Upper lobe of left lung (tissue), 6 donors: ENCODE results near the gene SPG7. TPM values are rescaled to one million over a fixed set of nuclear protein-coding genes. Genes with fewer than 3 reads are reported as not detected.
"Not testable (repeated sequence)": the region's sequence is repeated elsewhere in the genome, so short reads cannot be mapped to it uniquely, and the experiment has no call there.

Experiments
- ATAC-seq, 2 donors: fragments of 200-7000 bp; cut with Tn5 transposase; one replicate each; pipeline ENCODE4 v1.9.1; 2022; ENCODE audit warnings: mild to moderate bottlenecking in 2 of 2, moderate library complexity in 2 of 2; ENCODE audit not compliant: low FRiP score in 2 of 2
- DNase-seq, 2 donors: peaks; one replicate each; pipeline ENCODE4 v3.0.0-alpha.2; 2019 to 2020
- H3K27ac ChIP-seq, 4 donors: fragments of 200-600 bp; sonication (generic); one replicate each; pipeline ENCODE4 v1.5.1; 2016 to 2019
- H3K27me3 ChIP-seq, 4 donors: fragments of 200-600 bp; sonication (generic); one replicate each; pipeline ENCODE4 v1.5.1; 2017 to 2019
- H3K36me3 ChIP-seq, 4 donors: fragments of 200-600 bp; sonication (generic); one replicate each; pipeline ENCODE4 v1.5.1; 2016 to 2019
- H3K4me1 ChIP-seq, 4 donors: fragments of 200-600 bp; sonication (generic); one replicate each; pipeline ENCODE4 v1.5.1; 2018 to 2019
- H3K4me3 ChIP-seq, 4 donors: fragments of 200-600 bp; sonication (generic); one replicate each; pipeline ENCODE4 v1.5.1; 2017 to 2019; ENCODE audit warnings: mild to moderate bottlenecking in 2 of 4, moderate library complexity in 1 of 4
- H3K9me3 ChIP-seq, 4 donors: fragments of 200-600 bp; sonication (generic); one replicate each; pipeline ENCODE4 v1.5.1; 2018 to 2019
- CTCF ChIP-seq, 6 experiments: fragments of 450-650 bp in 4 of 6; fragments of 200-600 bp in 2 of 6; sonication (generic) in 2 of 6; IDR thresholded peaks; one replicate each; pipeline ENCODE4 v1.5.1; 2016 to 2019; ENCODE audit warnings: antibody characterized with exemption in 6 of 6
- EP300 ChIP-seq, 4 donors: sonication (generic); formaldehyde crosslinking; IDR thresholded peaks; one replicate each; pipeline ENCODE4 v1.5.1; 2017; ENCODE audit warnings: antibody characterized with exemption in 4 of 4, control low read depth in 2 of 4
- POLR2A ChIP-seq, 4 donors: fragments of 450-650 bp; IDR thresholded peaks; one replicate each; pipeline ENCODE4 v1.5.1; 2016 to 2017; ENCODE audit warnings: antibody characterized with exemption in 4 of 4, mild to moderate bottlenecking in 2 of 4
- POLR2AphosphoS5 ChIP-seq, 2 donors: sonication (generic); formaldehyde crosslinking; IDR thresholded peaks; one replicate each; pipeline ENCODE4 v1.5.1; 2017; ENCODE audit warnings: antibody characterized with exemption in 2 of 2
- WGBS, 2 donors: methylation state at CpG; one replicate each; pipeline ENCODE4 v1.1.5; 2017 to 2018; 5-methylcytosine and 5-hydroxymethylcytosine counted together
- total RNA-seq, 6 donors: library from RNA; depleted of rRNA in 4 of 6; stranded (reverse); fragments of >200 nt in 4 of 6; gene quantifications; one replicate each; pipeline versions ENCODE4 v1.1.0 to v1.2.1, GENCODE V29; 2016 to 2021
- donor health status: DM: no; HTN: no; CAD: no; lungs with moderate emphysema.
- donor health status: DM: no; HTN: yes; CAD: no; lungs with severe emphysema.

SPG7 gene
- 100 to 1,000 TPM in 4 of 6 donors, 10 to 100 TPM in 2; 72.6 to 419 (median 111) TPM for total RNA-seq

GRCh38 chr16:89507834-89508590 lies at the start of gene SPG7:
Gene SPG7, plus strand, starts transcription at chr16:89508403. Its CDS starts 15 bp downstream, at chr16:89508418.
- Histone ChIP-seq H3K36me3 (peaks cover 6 to 28% (median 25%) of the 10 kb centered on the region in 4 donors), H3K27ac (peak within 1 kb of the TSS; percentile 89 to 98 (median 97)), H3K9me3 (no peaks in the 10 kb centered on the region), H3K27me3 (no peaks in the 10 kb centered on the region), H3K4me3 (peak within 1 kb of the TSS; percentile 83 to 99 (median 96)), H3K4me1 (peaks cover 34 to 50% (median 40%) of the 10 kb centered on the region in 4 donors)
- TF ChIP-seq EP300 (IDR thresholded peaks at IDR 0.05) (peak in 1 of 4 donors; percentile 20), POLR2AphosphoS5 (IDR thresholded peaks at IDR 0.05) (peak; percentile 84 to 86), POLR2A (IDR thresholded peaks at IDR 0.05) (peak in 3 of 4 donors; percentile 92 to 96 (median 93)), CTCF (IDR thresholded peaks at IDR 0.05) (peak in 2 of 6 experiments; percentile 8 to 20)
- WGBS, 2 donors, result 0 to 2% methylated on average over 4 to 43 of the region's 90 CpGs
- peak; percentile 92 to 97 for ATAC-seq
- peak; percentile 88 to 99 for DNase-seq

GRCh38 chr16:89458551-89458950 lies 49.7 kb upstream of the SPG7 start:
- ATAC-seq (no peak), DNase-seq (no peak)
- Histone ChIP-seq H3K9me3 (no peaks in the 10 kb centered on the region), H3K4me1 (peaks cover 11 to 32% (median 23%) of the 10 kb centered on the region in 4 donors), H3K36me3 (no peaks in the 10 kb centered on the region), H3K27me3 (no peaks in the 10 kb centered on the region), H3K27ac (no peak overlapping the region), H3K4me3 (no peak overlapping the region)
- 84 to 99% methylated on average over 7 of the region's 7 CpGs for WGBS, 2 donors
- TF ChIP-seq CTCF (IDR thresholded peaks at IDR 0.05), result no peak
- no peak for TF ChIP-seq EP300 (IDR thresholded peaks at IDR 0.05)
- TF ChIP-seq POLR2A (IDR thresholded peaks at IDR 0.05), result no peak
- TF ChIP-seq POLR2AphosphoS5 (IDR thresholded peaks at IDR 0.05), result no peak

GRCh38 chr16:89458967-89459366 lies 49.2 kb upstream of the SPG7 start:
- no peak overlapping the region for H3K4me3 ChIP-seq
- H3K4me1 ChIP-seq, result peaks cover 11 to 32% (median 21%) of the 10 kb centered on the region in 4 donors
- no peaks in the 10 kb centered on the region for H3K9me3 ChIP-seq
- TF ChIP-seq POLR2AphosphoS5 (IDR thresholded peaks at IDR 0.05) (no peak), POLR2A (IDR thresholded peaks at IDR 0.05) (no peak), EP300 (IDR thresholded peaks at IDR 0.05) (no peak)
- H3K27ac ChIP-seq, result no peak overlapping the region
- DNase-seq (no peak), ATAC-seq (no peak)
- no peaks in the 10 kb centered on the region for H3K27me3 ChIP-seq
- H3K36me3 ChIP-seq, result no peaks in the 10 kb centered on the region
- WGBS, 2 donors, result 87 to 88% methylated on average over 2 of the region's 2 CpGs

GRCh38 chr16:89460556-89460955 lies 47.6 kb upstream of the SPG7 start:
- TF ChIP-seq EP300 (IDR thresholded peaks at IDR 0.05) (no peak), POLR2AphosphoS5 (IDR thresholded peaks at IDR 0.05) (no peak), CTCF (IDR thresholded peaks at IDR 0.05) (no peak), POLR2A (IDR thresholded peaks at IDR 0.05) (no peak)
- DNase-seq (no peak), ATAC-seq (no peak)
- Histone ChIP-seq H3K27me3 (no peaks in the 10 kb centered on the region), H3K27ac (no peak overlapping the region), H3K4me3 (no peak overlapping the region), H3K36me3 (no peaks in the 10 kb centered on the region), H3K4me1 (peaks cover 6 to 19% (median 11%) of the 10 kb centered on the region in 4 donors), H3K9me3 (no peaks in the 10 kb centered on the region)
- WGBS, 2 donors, result 87 to 89% methylated on average over 6 of the region's 6 CpGs

- H3K27ac ChIP-seq, ATAC-seq, H3K4me3 ChIP-seq, H3K9me3 ChIP-seq, DNase-seq, H3K36me3 ChIP-seq, H3K27me3 ChIP-seq: not testable (repeated sequence)
- peaks cover 4 to 12% (median 6%) of the 10 kb centered on the region in 4 donors for H3K4me1 ChIP-seq
- 90 to 98% methylated on average over 10 to 12 of the region's 15 CpGs for WGBS, 2 donors
Observed at GRCh38 chr16:89461890-89462289, 46.3 kb upstream of the SPG7 start.

GRCh38 chr16:89462639-89463038 lies 45.6 kb upstream of the SPG7 start:
- not testable (repeated sequence) for ATAC-seq, H3K9me3 ChIP-seq, H3K27me3 ChIP-seq, H3K27ac ChIP-seq, H3K4me3 ChIP-seq, H3K36me3 ChIP-seq
- DNase-seq, result peak in 1 of 2 donors; percentile 50
- WGBS, 2 donors, result 93 to 100% methylated on average over 6 of the region's 30 CpGs
- H3K4me1 ChIP-seq, result peaks cover 4 to 12% (median 9%) of the 10 kb centered on the region in 4 donors

- not testable (repeated sequence) for DNase-seq, H3K4me3 ChIP-seq, H3K27ac ChIP-seq, H3K9me3 ChIP-seq, ATAC-seq, H3K36me3 ChIP-seq, H3K27me3 ChIP-seq
- H3K4me1 ChIP-seq, result peaks cover 6 to 19% (median 12%) of the 10 kb centered on the region in 4 donors
- WGBS, 2 donors, result 46 to 58% methylated on average over 5 of the region's 5 CpGs
Observed at GRCh38 chr16:89463312-89463711, 44.9 kb upstream of the SPG7 start.
